ENCODE measurements around the gene AP3B1. TPM values are rescaled to one million over a fixed set of nuclear protein-coding genes. Genes with fewer than 3 reads are reported as not detected.

The AP3B1 gene
- total RNA-seq, 1 experiment from 2014 or later, result 50.3 TPM

DNA sequence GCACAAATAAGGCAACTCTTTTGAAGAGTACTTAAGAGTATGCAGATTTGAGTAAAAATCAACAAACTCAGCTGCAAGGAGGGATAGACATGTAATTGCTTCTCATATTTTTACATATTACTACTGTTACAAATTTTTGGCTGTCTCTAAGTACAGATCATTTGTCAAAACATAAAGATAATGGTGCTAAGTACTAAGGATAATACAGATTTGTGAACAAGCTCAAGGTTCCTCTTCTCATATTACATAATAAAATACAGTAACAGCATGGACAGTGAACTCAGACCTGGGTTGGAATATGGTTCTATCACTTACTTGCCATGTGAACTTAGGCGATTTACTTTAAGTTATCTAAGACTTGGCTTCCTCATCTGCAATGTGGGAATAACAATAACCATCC lies 168.0 kb downstream of the AP3B1 start:
- CTCF ChIA-PET, result no interaction called here
- ATAC-seq (no peak), DNase-seq (ENCODE audit: low spot score) (no peak)
- no peaks in the 10 kb centered on the region for H3K4me1 Mint-ChIP-seq
- H3K27ac Mint-ChIP-seq, result no peak overlapping the region
- H3K27me3 Mint-ChIP-seq (ENCODE audit: low read depth), result no peaks in the 10 kb centered on the region
- H3K4me3 Mint-ChIP-seq, result no peak overlapping the region
- peaks cover 16% of the 10 kb centered on the region for H3K36me3 Mint-ChIP-seq
- no peaks in the 10 kb centered on the region for H3K9me3 Mint-ChIP-seq
- POLR2A ChIA-PET, result interaction anchor here (0.7 kb wide), 1 partner anchor 368 kb away, joined by 14 read pairs; no protein-coding TSS in a partner anchor
- TF ChIP-seq ZNF423 (CRISPR knock-in tag; IDR thresholded peaks at IDR 0.05) (no peak), ZNF396 (CRISPR knock-in tag; IDR thresholded peaks at IDR 0.05; ENCODE audit: borderline replicate concordance) (no peak), FOXP1 (CRISPR knock-in tag; IDR thresholded peaks at IDR 0.05; ENCODE audit: borderline replicate concordance) (no peak), MXD4 (CRISPR knock-in tag; IDR thresholded peaks at IDR 0.05; ENCODE audit: borderline replicate concordance) (no peak), ZNF671 (CRISPR knock-in tag; IDR thresholded peaks at IDR 0.05) (no peak), FOXK1 (CRISPR knock-in tag; IDR thresholded peaks at IDR 0.05) (no peak), GRHL2 (CRISPR knock-in tag; IDR thresholded peaks at IDR 0.05; ENCODE audit: insufficient replicate concordance, severe bottlenecking) (no peak), NFYB (CRISPR knock-in tag; conservative IDR thresholded peaks at IDR 0.05; ENCODE audit: low read depth) (no peak), CREM (CRISPR knock-in tag; IDR thresholded peaks at IDR 0.05) (no peak), ETV6 (CRISPR knock-in tag; IDR thresholded peaks at IDR 0.05) (no peak), OVOL2 (CRISPR knock-in tag; IDR thresholded peaks at IDR 0.05; ENCODE audit: borderline replicate concordance) (no peak), ZNF317 (CRISPR knock-in tag; IDR thresholded peaks at IDR 0.05; ENCODE audit: borderline replicate concordance, low read depth) (no peak), SMAD3 (CRISPR knock-in tag; IDR thresholded peaks at IDR 0.05; ENCODE audit: borderline replicate concordance) (no peak)
- TF ChIP-seq, protein P1, sequence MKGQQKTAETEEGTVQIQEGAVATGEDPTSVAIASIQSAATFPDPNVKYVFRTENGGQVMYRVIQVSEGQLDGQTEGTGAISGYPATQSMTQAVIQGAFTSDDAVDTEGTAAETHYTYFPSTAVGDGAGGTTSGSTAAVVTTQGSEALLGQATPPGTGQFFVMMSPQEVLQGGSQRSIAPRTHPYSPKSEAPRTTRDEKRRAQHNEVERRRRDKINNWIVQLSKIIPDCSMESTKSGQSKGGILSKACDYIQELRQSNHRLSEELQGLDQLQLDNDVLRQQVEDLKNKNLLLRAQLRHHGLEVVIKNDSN (CRISPR knock-in tag; IDR thresholded peaks at IDR 0.05), result no peak
- TF ChIP-seq, protein P2, sequence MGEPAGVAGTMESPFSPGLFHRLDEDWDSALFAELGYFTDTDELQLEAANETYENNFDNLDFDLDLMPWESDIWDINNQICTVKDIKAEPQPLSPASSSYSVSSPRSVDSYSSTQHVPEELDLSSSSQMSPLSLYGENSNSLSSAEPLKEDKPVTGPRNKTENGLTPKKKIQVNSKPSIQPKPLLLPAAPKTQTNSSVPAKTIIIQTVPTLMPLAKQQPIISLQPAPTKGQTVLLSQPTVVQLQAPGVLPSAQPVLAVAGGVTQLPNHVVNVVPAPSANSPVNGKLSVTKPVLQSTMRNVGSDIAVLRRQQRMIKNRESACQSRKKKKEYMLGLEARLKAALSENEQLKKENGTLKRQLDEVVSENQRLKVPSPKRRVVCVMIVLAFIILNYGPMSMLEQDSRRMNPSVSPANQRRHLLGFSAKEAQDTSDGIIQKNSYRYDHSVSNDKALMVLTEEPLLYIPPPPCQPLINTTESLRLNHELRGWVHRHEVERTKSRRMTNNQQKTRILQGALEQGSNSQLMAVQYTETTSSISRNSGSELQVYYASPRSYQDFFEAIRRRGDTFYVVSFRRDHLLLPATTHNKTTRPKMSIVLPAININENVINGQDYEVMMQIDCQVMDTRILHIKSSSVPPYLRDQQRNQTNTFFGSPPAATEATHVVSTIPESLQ (CRISPR knock-in tag; IDR thresholded peaks at IDR 0.05), result no peak
- TF ChIP-seq, protein P3, sequence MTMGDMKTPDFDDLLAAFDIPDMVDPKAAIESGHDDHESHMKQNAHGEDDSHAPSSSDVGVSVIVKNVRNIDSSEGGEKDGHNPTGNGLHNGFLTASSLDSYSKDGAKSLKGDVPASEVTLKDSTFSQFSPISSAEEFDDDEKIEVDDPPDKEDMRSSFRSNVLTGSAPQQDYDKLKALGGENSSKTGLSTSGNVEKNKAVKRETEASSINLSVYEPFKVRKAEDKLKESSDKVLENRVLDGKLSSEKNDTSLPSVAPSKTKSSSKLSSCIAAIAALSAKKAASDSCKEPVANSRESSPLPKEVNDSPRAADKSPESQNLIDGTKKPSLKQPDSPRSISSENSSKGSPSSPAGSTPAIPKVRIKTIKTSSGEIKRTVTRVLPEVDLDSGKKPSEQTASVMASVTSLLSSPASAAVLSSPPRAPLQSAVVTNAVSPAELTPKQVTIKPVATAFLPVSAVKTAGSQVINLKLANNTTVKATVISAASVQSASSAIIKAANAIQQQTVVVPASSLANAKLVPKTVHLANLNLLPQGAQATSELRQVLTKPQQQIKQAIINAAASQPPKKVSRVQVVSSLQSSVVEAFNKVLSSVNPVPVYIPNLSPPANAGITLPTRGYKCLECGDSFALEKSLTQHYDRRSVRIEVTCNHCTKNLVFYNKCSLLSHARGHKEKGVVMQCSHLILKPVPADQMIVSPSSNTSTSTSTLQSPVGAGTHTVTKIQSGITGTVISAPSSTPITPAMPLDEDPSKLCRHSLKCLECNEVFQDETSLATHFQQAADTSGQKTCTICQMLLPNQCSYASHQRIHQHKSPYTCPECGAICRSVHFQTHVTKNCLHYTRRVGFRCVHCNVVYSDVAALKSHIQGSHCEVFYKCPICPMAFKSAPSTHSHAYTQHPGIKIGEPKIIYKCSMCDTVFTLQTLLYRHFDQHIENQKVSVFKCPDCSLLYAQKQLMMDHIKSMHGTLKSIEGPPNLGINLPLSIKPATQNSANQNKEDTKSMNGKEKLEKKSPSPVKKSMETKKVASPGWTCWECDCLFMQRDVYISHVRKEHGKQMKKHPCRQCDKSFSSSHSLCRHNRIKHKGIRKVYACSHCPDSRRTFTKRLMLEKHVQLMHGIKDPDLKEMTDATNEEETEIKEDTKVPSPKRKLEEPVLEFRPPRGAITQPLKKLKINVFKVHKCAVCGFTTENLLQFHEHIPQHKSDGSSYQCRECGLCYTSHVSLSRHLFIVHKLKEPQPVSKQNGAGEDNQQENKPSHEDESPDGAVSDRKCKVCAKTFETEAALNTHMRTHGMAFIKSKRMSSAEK (CRISPR knock-in tag; IDR thresholded peaks at IDR 0.05; ENCODE audit: borderline replicate concordance), result no peak
- TF ChIP-seq, protein P4, sequence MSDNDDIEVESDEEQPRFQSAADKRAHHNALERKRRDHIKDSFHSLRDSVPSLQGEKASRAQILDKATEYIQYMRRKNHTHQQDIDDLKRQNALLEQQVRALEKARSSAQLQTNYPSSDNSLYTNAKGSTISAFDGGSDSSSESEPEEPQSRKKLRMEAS (CRISPR knock-in tag; IDR thresholded peaks at IDR 0.05), result no peak
- TF ChIP-seq, protein P5, sequence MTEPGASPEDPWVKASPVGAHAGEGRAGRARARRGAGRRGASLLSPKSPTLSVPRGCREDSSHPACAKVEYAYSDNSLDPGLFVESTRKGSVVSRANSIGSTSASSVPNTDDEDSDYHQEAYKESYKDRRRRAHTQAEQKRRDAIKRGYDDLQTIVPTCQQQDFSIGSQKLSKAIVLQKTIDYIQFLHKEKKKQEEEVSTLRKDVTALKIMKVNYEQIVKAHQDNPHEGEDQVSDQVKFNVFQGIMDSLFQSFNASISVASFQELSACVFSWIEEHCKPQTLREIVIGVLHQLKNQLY (CRISPR knock-in tag; IDR thresholded peaks at IDR 0.05), result no peak
- TF ChIP-seq, protein P6, sequence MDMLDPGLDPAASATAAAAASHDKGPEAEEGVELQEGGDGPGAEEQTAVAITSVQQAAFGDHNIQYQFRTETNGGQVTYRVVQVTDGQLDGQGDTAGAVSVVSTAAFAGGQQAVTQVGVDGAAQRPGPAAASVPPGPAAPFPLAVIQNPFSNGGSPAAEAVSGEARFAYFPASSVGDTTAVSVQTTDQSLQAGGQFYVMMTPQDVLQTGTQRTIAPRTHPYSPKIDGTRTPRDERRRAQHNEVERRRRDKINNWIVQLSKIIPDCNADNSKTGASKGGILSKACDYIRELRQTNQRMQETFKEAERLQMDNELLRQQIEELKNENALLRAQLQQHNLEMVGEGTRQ (CRISPR knock-in tag; IDR thresholded peaks at IDR 0.05), result no peak
